NCI-H1105 (cell line): ENCODE measurements around the gene SMURF2.
A peak's percentile ranks its signal among the peaks of the same experiment; 100 is the strongest.
"Not testable (repeated sequence)": the region's sequence is repeated elsewhere in the genome, so short reads cannot be mapped to it uniquely, and the experiment has no call there.

Experiments used
- DNase-seq: peaks from one replicate; lab custom pipeline; 2025; lab: John Stamatoyannopoulos, UW

Gene SMURF2

GRCh38 chr17:64664299-64664981 is 2.3 kb upstream of the SMURF2 start:
- not testable (repeated sequence) for DNase-seq

GRCh38 chr17:64663836-64664235 is 1.7 kb upstream of the SMURF2 start:
- DNase-seq, result not testable (repeated sequence)

GRCh38 chr17:64662774-64663367 is 764 bp upstream of the SMURF2 start:
- peak; percentile 32 for DNase-seq

- no peak for DNase-seq
These were observed 456 bp downstream of the SMURF2 start for GRCh38 chr17:64661726-64661975.

- not testable (repeated sequence) for DNase-seq
These were observed 955 bp downstream of the SMURF2 start for GRCh38 chr17:64660978-64661725.

GRCh38 chr17:64660195-64660977 is 1.7 kb downstream of the SMURF2 start:
- DNase-seq, result not testable (repeated sequence)

GRCh38 chr17:64658931-64659330 is 3.2 kb downstream of the SMURF2 start:
- DNase-seq, result no peak

- DNase-seq, result no peak
These were observed 4.4 kb downstream of the SMURF2 start for GRCh38 chr17:64657610-64658125.

- DNase-seq, result no peak
These were observed 6.4 kb downstream of the SMURF2 start for GRCh38 chr17:64655704-64656103.

- DNase-seq, result no peak
These were observed 8.1 kb downstream of the SMURF2 start for GRCh38 chr17:64653985-64654355.

GRCh38 chr17:64653325-64653984 is 8.7 kb downstream of the SMURF2 start:
- no peak for DNase-seq

GRCh38 chr17:64651889-64652288 is 10.2 kb downstream of the SMURF2 start:
- DNase-seq, result no peak

- DNase-seq, result no peak
These were observed 13.9 kb downstream of the SMURF2 start for GRCh38 chr17:64648234-64648633.

GRCh38 chr17:64647817-64648216 is 14.3 kb downstream of the SMURF2 start:
- no peak for DNase-seq

- DNase-seq, result no peak
These were observed 22.6 kb downstream of the SMURF2 start for GRCh38 chr17:64639516-64639915.

- DNase-seq, result no peak
These were observed 23.4 kb downstream of the SMURF2 start for GRCh38 chr17:64638552-64639203.

GRCh38 chr17:64635647-64636305 is 26.3 kb downstream of the SMURF2 start:
- DNase-seq, result no peak

GRCh38 chr17:64634218-64634617 is 27.9 kb downstream of the SMURF2 start:
- no peak for DNase-seq

GRCh38 chr17:64632606-64633005 is 29.5 kb downstream of the SMURF2 start:
- no peak for DNase-seq

GRCh38 chr17:64632194-64632593 is 29.9 kb downstream of the SMURF2 start:
- DNase-seq, result no peak
